HL-60 (cell line): ENCODE data around the gene ASXL1.

ENCODE experiments used
- DNase-seq, 2 experiments: peaks; one replicate each; pipeline ENCODE4 v3.0.0-alpha.2; 2010 to 2020; ENCODE audit warnings: low read depth in 1 of 2, low spot score in 1 of 2
- H3K27ac ChIP-seq: fragments of 250-450 bp; sonication (Bioruptor Pico); replicated peaks from 2 replicates; pipeline ENCODE4 v1.5.1; 2020; ENCODE audit warnings: mild to moderate bottlenecking, moderate library complexity
- H3K27me3 ChIP-seq: fragments of 250-450 bp; sonication (Bioruptor Pico); 2 replicates; pipeline ENCODE4 v1.5.1; 2021; ENCODE audit warnings: mild to moderate bottlenecking, moderate library complexity; ENCODE audit not compliant: insufficient read depth, poor library complexity, severe bottlenecking
- H3K4me3 ChIP-seq: replicated peaks from 2 replicates; pipeline ENCODE4 v1.5.1; 2011; ENCODE audit warnings: mild to moderate bottlenecking, control low read depth, low read length; ENCODE audit not compliant: insufficient read depth
- CTCF ChIP-seq: IDR thresholded peaks from one replicate; pipeline ENCODE4 v1.5.1; 2011; ENCODE audit warnings: low read length, control low read depth, inconsistent platforms; ENCODE audit not compliant: insufficient read depth
- GABPA ChIP-seq: IDR thresholded peaks from 2 replicates; pipeline ENCODE4 v1.6.1; 2012; ENCODE audit warnings: low read depth
- POLR2AphosphoS5 ChIP-seq: IDR thresholded peaks from 2 replicates; pipeline ENCODE4 v1.6.1; 2012; ENCODE audit warnings: low read depth
- REST ChIP-seq: IDR thresholded peaks from 2 replicates; pipeline ENCODE4 v1.6.1; 2012; ENCODE audit warnings: low read depth; ENCODE audit not compliant: insufficient replicate concordance
- SPI1 ChIP-seq: IDR thresholded peaks from 2 replicates; pipeline ENCODE4 v1.6.1; 2012; ENCODE audit warnings: low read depth, mild to moderate bottlenecking, borderline replicate concordance

ASXL1 gene

GRCh38 chr20:32350421-32350820, 7.7 kb upstream of the ASXL1 start:
- TF ChIP-seq SPI1 (no peak), POLR2AphosphoS5 (no peak), GABPA (no peak), REST (no peak), CTCF (no peak)
- no peak overlapping the region for H3K4me3 ChIP-seq

GRCh38 chr20:32352121-32352720, 5.9 kb upstream of the ASXL1 start:
- Histone ChIP-seq H3K27me3 (no peaks in the 10 kb centered on the region), H3K4me3 (no peak overlapping the region), H3K27ac (no peak overlapping the region)
- no peak for DNase-seq
- TF ChIP-seq REST (no peak), SPI1 (no peak), GABPA (no peak), POLR2AphosphoS5 (no peak), CTCF (no peak)

More at GRCh38 chr20:32350421-32350820, 7.7 kb upstream of the ASXL1 start:
- DNase-seq: no peak
- Histone ChIP-seq H3K27ac (no peak overlapping the region), H3K27me3 (no peaks in the 10 kb centered on the region)

GRCh38 chr20:32353848-32354496, 4.2 kb upstream of the ASXL1 start:
- Histone ChIP-seq H3K4me3 (no peak overlapping the region), H3K27ac (no peak overlapping the region), H3K27me3 (no peaks in the 10 kb centered on the region)
- no peak for DNase-seq
- no peak for TF ChIP-seq REST
- no peak for TF ChIP-seq CTCF
- no peak for TF ChIP-seq POLR2AphosphoS5
- no peak for TF ChIP-seq GABPA
- TF ChIP-seq SPI1: no peak
